ACHN (cell line): ENCODE measurements around the gene SLC39A10.

Experiments
- DNase-seq: peaks from one replicate; pipeline ENCODE4 v3.0.0-alpha.2; 2015
- in situ Hi-C: cut with HindIII; loops from 2 replicates; pipeline ENCODE4 v1.10.0; 2017; ENCODE audit warnings: low sequenced_read_pairs, low pct_ligation_motif_present, low pct_unique_long_range_greater_than_20kb

SLC39A10 gene

DNA sequence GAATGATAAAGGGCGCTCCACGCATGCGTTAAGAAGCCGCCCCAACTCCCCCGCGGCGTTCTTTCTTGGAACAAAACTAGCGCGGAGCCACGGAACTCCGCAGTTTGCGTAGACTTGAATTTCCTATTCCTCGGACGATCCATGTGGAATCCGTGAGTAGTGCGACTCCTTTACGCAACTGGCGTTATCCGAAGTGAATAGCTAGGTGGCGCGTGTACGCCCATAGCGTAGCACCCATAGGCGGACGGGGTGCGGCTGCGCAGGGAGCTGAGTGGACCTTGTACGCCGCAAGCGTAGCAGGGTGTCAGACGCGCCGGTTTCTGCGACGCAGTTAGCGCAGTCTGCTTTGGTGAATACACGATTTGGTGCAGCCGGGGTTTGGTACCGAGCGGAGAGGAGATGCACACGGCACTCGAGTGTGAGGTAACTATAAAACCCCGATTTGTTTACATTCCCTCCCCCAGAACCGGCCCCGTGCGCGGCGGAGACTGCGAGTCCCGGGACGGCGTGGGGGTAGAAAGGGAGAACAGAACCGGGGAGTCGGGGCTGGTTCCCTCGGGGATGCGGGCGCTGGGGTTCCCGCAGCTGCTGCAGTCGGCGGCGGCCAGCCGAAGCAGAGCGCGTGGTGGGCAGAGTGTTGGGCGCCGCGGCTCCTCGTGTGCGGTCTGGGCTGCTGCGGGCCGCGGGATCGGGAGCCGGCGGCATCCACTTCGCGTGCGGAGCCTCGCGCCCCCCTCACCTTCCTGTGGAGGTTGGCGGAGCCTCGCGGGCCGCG lies at the start of gene SLC39A10:
Gene SLC39A10, plus strand, starts transcription at position 368 of the 775 bp plus-strand sequence. CDS start 22,817 bp downstream, outside the sequence.
- in situ Hi-C loops, result no loop called here
- DNase-seq, result peak; percentile 98

DNA sequence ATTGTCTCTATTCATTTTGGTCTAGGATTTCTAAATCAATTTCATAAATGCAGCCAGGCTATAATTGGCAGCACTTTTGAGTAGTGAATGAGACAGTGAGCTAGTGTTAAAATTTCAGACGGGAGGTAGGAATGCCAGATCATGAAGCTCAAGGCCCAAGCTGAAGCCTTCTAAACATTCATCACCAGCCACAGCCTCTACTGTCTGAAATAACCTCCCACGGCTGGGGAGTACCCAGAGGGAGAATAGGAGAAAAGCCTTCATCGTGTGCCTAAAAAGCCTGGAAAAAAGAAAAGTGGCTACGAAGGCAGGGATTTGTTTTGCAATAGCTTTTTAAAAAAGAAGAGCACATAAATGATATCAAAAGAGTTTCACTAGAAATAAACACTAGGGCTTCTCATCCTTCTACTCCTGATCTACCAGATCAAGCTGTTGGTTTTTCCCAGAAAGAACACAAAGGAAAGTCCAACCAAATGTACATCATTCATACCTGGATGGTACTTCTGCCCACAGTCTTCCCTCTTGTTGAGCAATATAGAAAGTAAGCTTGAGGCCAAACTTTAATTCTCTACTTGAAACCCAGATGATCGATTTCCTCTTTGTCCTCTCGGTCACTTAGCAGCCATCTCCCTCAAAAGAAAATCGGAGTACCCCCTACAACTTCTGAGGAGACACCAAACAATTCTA lies 48.1 kb upstream of the SLC39A10 start:
- in situ Hi-C loops, result no loop called here
- DNase-seq, result no peak

- in situ Hi-C loops, result no loop called here
These were observed 46.3 kb upstream of the SLC39A10 start for GRCh38 chr2:195610717-195611116.

GRCh38 chr2:195612611-195613495 lies 44.2 kb upstream of the SLC39A10 start:
- peak; percentile 89 for DNase-seq
- in situ Hi-C loops, result no loop called here

More at GRCh38 chr2:195610717-195611116, 46.3 kb upstream of the SLC39A10 start:
- DNase-seq, result no peak

DNA sequence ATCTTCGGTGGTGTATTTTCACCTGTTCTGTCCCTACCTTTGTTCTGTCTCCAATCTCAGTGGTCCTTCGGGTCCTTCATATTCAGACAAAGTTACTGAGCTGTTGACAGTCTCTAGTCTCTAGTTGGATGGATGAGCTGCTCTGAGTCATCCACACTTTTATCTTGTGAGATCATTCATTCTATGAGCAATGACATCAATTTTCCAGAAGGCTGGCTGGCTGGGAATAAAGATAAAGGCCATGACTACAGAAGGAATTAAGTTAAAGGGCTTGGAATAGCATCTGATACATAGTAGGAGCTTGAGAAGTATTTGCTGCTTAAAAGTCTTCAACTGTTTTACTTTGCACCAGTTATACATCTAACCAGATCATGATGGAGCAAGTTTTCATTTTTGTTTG lies 43.1 kb upstream of the SLC39A10 start:
- in situ Hi-C loops, result no loop called here

DNA sequence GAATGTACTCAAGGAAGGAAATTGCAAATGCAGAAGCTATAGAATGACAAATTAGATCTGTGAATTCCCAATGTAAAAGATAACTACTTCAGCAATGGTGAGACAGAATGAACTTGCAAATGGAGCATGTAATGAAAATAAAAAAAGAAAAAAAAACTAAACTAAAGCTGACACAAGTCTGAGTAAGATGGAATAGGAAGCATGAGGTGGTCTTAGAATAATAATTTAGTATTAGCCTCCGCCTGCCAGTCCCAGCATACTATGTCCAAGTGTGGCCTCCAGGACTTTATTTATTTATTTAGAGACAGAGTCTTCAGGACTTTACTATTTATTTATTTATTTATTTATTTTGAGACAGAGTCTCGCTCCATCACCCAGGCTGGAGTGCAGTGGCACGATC lies 37.4 kb upstream of the SLC39A10 start:
- in situ Hi-C loops, result no loop called here
- no peak for DNase-seq

More for the DNA sequence above, 43.1 kb upstream of the SLC39A10 start:
- peak; percentile 96 for DNase-seq

GRCh38 chr2:195620501-195620900 lies 36.5 kb upstream of the SLC39A10 start:
- no peak for DNase-seq
- in situ Hi-C loops, result no loop called here

DNA sequence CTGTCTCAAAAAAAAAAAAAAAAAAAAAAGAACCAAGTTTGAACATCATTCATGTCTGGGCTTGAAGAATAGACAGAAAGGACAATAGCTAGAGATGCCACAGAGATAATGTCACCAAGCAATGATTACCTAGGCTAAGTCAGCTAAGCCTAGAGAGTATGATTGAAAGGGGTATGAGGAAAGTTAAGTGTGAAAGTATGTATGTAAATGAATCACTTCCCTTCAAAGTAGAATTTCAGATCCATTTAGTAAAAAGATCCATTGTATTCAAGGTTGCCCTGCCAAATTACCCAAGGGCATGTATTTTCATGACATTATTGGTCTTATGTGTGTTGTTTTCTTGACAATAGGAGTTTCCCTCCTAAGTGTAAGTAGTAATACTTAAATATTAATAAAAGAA lies 34.1 kb upstream of the SLC39A10 start:
- in situ Hi-C loops, result no loop called here
- peak; percentile 54 for DNase-seq

DNA sequence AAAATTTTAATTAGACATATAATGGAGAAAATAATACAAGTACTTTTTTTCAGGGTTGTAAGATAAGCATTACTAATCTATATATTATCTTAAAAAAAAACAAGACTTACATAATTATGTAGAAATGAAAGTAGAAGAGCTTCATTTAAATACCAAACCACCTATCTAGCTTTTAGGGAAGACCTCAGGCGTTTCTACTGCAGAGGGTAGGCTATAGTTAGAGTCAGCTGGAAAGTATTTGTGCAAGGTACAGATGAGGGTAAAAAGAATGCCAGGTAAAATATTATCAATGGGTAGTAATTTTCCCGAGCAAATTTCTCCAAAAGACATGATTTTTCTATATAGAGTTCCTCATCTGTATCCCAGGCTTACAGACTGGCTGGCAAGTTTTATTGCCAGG lies 30.5 kb upstream of the SLC39A10 start:
- no peak for DNase-seq
- in situ Hi-C loops, result no loop called here

DNA sequence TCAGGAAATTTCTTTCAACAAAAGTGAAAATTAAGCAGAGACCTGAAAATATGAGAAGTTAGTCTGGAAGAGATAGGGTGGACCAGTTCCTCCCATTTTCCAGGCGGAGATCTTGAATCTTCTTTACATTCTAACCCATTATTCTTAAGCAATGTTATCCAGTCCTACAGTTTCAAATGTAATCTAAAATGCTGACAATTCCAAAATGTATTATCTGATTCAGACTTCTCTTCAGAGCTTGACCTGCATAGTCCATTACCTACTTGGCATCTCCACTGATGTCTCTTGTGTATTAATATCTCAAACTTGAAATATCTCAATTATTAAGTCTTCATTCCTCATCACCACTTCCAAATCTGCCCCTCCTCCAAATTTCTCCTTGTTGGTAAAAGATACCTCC lies 28.4 kb upstream of the SLC39A10 start:
- DNase-seq, result no peak
- in situ Hi-C loops, result no loop called here

DNA sequence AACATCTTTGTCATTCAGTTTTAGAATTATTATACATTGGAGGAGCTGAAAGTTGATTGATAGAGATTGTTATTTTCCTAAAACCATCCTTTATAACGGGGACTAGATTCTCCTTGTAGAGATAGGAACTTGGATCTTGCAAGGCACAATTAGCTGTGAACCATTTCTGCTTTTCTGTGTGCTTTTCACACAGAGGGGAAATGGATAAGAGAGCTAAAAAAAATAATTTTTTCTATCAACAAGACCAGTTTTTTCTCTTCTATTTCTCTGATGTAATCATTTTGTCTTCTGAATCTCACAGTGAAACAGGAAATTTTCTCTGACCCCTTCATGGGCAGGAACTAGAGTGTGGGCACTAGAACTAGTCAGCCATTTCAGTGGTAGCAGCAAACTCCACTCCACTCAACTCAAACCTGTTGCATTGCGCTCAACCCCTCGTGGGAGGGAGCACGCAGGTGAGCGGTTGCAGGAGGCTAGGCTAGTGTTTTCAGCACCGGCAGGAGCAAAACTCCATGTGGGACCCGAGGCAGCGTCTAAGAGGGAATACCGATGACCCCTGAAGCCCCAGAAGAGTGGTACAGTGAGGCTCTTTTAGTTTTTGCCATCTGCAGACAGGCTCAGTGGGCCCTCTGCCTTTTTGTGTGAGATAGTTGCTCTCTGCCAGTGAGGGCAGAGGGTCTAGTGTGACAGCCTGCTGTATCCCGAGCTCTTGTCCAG lies 24.0 kb upstream of the SLC39A10 start:
- in situ Hi-C loops, result no loop called here
- DNase-seq, result no peak

GRCh38 chr2:195633573-195633870 lies 23.5 kb upstream of the SLC39A10 start:
- in situ Hi-C loops, result no loop called here
- DNase-seq, result no peak

GRCh38 chr2:195633974-195634373 lies 23.1 kb upstream of the SLC39A10 start:
- DNase-seq, result no peak
- in situ Hi-C loops, result no loop called here

GRCh38 chr2:195636890-195637289 lies 20.1 kb upstream of the SLC39A10 start:
- DNase-seq, result no peak
- in situ Hi-C loops, result no loop called here

- no peak for DNase-seq
- in situ Hi-C loops, result no loop called here
These were observed 18.3 kb upstream of the SLC39A10 start for GRCh38 chr2:195638750-195639149.

DNA sequence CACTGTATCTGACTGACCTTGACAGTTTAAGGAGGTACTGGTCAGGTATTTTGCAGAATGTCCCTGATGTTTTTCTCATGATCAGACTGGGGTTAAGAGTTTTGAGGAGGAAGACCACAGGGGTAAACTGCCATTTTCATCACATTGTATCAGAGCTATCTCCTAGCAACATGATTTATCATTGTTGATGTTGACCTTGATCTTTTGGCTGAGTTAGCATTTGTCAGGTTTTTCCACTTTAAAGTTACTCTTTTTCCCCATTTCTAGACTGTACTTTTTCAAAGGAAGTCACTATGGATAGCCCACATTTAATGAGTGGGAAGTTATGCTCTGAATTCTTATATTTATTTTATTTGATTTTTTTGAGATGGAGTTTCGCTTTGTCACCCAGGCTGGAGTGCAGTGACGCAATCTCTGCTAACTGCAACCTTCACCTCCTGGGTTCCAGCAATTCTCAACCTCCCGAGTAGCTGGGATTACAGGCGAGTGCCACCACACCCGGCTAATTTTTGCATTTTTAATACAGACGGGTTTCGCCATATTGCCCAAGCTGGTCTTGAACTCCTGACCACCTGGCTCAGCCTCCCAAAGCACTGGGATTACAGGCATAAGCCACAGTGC lies 17.7 kb upstream of the SLC39A10 start:
- in situ Hi-C loops, result no loop called here

GRCh38 chr2:195639959-195640358 lies 17.1 kb upstream of the SLC39A10 start:
- no peak for DNase-seq
- in situ Hi-C loops, result no loop called here

More for the DNA sequence above, 17.7 kb upstream of the SLC39A10 start:
- DNase-seq, result no peak

DNA sequence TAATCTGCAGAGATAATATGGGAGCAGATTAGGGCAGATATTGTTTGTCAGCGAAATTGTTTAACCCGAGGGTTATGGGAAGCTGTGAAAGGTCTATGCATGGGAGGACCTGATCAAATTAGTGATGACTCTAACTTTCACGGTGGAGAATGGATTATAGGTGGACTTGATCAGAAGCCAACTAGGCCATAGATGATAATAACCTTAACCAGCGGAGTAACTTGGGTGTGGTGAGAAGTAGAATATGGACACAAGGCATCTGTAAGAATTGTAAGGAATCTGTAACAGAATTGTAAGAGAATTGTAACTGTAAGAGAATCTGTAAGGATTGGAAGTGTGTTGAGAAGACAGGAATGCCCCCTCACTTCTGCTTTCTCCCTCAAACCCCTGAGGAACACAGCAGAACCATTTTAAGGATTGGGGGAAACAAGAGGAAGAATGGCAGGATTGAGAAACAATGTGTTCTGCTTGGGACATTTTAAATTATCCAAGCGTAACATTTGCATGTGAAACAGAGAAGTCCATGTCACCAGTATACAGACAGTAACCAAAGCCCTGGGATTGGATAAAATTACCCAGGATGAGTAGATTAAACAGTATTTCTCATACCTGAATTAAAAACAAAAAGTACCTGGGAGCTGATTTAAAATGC lies 14.9 kb upstream of the SLC39A10 start:
- DNase-seq, result no peak
- in situ Hi-C loops, result no loop called here
